Myocyte (in vitro differentiated cells): ENCODE data around the gene TRPV6. TPM values are rescaled to one million over a fixed set of nuclear protein-coding genes. Genes with fewer than 3 reads are reported as not detected.

Experiments used
- DNase-seq: peaks from one replicate; pipeline ENCODE4 v3.0.0-alpha.2; 2012; ENCODE audit warnings: low read depth
- total RNA-seq: library from RNA; depleted of rRNA; stranded (reverse); fragments of >200 nt; gene quantifications from 2 replicates; pipeline ENCODE4 v1.2.3, GENCODE V29; 2014

TRPV6 gene
- total RNA-seq, 1 donor from 2014 or later: not detected

DNA sequence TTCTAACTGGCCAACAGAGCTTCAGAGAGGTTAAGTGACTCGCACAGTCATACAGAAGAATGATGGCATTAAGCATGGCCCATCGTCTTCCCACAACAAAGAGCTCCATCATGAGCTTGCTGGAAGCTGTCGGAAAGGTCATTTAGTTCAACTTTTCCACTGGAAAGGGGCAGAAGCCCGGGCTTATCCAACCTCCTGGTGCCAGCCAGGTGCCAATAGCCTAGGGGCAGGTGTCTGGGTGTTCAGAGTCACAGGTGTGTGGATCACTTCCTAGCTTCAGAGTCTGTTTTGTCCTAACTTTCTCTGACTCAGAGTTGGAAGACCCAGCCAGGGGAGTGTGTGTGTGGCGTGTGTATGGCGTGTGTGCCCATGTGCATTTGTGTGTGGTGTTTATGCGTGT, 1.3 kb upstream of the TRPV6 start:
- DNase-seq: no peak

DNA sequence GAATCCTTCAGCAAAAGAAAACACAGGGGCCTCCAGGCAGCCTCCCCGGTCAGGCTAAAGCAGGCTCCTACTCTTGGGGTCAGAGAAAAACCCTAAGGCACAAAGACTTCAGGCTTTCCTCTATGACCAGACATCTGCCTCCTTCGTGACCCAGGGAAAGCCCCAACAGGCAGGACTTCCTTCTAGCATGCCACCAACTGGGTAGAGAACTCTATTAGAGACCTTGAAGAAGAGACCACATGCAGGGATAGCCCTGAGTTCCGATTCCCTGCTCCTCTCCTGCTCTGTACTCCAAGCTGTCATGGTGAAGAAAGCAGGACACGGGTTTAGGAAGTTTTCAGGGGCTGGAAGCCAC, 1.3 kb downstream of the TRPV6 start:
- DNase-seq: no peak

DNA sequence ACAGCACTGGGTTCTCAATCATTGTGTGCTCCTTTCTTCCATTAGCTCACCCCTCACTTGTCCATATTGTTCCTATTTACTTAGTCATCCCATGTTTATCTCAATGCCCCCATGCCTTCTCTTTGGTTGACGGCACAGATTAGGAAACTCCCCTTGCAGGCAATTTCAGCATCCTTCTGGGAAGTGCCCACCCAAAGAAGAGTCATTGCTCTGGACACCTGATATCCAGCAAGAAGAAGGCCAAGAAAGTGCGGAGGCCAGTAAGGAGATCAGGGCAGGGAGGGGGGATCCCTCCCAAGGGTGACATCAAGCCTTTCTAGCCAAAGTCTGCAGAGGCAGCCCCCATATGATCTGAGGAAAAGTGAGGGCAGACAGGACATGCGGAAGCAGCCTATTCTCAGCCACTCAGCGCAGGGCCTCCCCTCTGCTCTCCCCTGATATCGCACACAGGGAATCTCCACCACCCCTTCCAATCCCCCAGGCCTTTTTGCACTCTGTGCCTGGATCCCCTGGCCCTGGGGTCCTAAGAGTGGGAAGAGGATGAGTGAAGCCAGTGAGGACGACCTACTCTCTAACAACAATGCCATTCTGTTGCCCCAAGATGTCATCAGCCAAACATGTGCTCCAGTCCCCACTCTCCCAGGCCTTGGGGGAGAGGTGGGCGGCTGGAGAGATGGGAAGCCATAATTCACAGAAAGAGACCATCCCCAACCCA, 1.8 kb downstream of the TRPV6 start:
- DNase-seq: no peak

DNA sequence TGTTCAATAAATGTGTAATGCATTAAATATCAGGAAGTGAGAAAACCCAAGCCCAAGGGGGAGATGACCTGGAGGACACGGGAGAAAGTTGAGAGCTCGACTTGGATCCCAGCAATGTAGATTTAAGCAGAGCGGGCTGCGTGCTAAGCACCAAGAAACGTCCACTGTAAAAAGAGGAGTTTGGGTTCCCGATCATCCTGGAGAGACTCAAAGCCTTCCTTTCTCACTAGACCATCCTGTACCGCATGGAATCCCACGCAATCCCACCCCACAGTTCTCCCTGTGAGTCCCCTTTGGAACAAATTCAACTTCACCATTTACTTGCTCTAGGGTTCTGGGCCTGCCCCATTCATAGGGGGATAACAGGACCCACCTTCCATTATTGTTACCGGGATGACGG, 2.4 kb downstream of the TRPV6 start:
- DNase-seq: no peak

DNA sequence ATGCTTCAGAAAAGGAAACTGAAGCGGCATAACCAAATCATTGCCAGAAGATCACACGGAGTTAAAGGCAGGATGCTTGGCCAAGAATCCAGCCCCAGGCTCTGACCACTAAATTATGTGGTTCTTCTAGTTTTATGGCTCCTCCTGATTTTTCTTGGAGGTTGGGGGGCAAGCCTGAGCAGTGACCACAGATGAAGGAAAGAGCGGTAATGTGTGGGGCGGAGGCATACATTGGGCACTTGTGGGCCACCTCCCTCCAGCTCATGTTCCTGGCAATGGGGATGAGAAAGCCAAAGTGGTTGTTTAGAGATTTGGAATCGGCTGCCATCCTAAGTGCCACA, 3.2 kb downstream of the TRPV6 start:
- DNase-seq: no peak

DNA sequence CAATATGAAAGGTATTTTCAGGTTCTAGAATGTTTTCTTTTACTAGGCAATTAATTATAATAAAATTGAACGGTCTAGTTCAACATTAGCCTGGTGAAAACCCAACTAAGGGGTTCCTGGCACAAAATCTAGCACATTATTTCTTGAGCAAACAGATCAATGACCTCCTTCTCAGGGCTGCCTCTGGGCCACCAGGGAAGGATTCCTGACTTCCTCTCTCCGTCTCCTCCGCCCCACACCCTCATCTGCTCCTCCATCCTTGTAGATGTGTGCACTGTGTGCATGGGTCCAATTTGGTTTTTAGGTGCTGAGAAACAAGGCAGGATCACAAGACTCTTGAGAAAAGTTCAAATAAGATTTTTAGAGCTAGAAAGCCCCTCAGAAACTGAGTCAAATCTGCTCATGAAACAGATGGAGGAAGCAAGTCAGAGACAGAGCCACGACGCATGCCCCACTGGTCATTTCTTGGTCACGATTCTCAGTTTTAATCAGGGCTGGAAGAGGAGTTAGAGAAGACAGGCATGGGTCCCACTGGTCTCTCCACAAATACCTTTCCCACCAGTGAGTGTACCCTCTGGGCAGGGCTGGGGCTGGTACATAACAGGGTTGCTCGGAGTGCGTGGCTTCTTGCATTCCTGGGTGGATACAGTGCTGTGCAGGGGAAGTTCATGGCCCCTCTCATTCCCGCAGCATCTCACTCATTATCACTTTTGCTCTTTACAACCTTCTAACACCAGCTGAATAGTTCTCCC, 3.8 kb downstream of the TRPV6 start:
- DNase-seq: no peak

DNA sequence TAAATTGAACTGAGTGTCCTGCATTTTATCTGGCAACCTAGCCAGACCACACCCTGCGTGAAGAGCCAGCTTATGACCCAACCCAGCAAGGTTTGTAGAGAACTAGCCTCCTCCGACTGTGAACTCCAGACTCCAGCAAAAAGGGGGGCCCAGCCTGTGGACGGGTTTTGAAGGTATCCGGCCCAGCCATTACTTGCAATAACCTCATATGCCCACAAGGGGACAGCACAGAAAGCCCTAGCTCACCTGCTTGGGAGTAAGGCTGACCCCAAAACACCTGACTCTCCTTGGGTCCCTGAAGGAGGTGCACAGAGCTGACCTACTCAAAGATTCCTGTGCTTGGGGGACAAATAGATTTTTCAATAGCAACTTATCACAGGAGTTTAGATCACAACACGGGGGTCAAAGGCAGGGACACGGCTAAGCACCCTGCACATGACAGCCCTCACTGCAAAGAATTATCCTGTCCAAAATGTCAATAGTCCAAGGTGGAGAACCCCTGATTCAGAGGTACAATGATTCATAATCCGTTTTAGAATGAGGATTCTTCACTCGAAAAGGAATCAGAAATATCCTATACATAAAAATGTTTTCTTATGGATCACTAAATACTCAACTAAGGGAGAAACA, 4.6 kb downstream of the TRPV6 start:
- DNase-seq: peak; percentile 26

DNA sequence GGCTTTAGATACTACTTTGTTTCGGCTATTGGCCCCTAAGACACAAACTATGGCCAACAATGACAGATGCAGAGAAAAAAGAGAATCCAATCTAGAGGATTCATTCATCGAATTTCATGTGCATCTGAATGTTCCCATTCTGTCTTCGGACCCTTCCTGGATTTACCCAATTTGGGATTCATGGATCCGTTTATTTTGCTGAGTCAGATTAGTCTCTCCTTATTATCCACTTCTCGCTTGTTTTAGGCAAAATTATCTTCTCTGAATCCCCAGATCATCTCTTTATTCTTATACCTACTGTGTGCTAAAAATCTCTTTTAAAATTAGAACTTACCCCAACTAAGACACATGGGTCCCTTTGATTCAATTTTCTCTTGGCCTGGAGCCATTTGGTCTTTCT, 6.5 kb downstream of the TRPV6 start:
- DNase-seq: no peak

DNA sequence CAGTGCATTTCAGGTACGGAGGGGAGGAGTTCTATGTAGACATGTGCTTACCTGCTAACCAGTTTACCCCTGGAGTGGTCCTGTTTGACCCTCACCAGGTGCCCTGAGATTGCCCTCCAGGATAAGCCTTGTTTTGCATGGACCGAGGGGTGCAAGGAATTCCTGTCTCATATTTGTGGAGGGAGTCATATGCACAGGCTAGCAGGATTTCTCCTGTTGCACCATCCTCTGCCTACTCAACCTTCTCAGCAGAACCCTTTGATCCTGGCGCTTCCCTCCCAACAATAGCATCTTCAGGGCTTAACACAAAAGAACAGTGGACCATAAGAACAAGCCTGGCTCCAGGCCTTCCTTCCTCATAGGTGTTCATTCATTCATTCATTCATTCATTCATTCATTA, 7.2 kb downstream of the TRPV6 start:
- DNase-seq: no peak

DNA sequence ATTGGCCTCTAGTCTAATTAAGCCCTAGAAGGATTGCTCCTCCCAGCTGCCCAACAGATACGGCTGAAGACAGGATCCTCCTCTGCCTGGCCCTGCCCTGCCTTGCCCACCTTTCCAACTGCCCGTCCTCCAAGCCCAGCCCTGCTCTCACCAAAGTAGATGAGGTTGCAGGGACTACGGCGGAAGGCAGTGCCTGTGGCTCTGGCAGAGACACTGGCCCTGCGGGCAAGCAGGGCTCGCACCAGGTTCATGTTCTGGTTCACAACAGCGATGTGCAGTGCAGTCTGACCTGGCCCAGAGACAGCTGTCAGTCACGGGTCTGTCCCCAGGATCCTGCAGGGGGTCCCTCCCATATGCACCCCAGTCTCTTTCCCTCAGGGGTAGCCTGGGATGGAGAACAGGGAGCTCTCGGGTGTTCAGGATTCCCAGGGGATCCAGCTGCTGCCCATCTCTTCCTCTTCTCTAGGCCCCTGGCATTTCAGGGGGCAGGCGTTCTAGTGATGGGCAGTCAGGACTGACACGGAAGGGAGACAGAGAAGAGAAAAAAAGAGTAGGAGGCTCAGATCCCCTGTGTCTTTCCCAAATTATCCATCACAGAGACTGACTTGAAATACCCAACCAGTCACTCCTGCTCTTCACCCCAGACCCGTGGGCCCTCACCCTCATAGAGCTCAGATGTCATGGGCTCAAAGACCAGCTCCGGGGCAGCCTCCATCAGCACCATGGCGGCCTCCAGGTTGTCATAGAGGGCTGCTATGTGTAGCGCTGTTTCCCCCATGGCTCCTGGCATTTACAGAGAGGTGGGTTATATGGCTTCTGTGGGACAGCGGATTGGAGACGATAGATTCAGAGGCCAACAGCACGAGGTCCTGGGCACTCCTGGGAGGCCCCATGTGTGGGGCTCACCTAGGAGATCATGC, 8.3 kb downstream of the TRPV6 start:
- no peak for DNase-seq

DNA sequence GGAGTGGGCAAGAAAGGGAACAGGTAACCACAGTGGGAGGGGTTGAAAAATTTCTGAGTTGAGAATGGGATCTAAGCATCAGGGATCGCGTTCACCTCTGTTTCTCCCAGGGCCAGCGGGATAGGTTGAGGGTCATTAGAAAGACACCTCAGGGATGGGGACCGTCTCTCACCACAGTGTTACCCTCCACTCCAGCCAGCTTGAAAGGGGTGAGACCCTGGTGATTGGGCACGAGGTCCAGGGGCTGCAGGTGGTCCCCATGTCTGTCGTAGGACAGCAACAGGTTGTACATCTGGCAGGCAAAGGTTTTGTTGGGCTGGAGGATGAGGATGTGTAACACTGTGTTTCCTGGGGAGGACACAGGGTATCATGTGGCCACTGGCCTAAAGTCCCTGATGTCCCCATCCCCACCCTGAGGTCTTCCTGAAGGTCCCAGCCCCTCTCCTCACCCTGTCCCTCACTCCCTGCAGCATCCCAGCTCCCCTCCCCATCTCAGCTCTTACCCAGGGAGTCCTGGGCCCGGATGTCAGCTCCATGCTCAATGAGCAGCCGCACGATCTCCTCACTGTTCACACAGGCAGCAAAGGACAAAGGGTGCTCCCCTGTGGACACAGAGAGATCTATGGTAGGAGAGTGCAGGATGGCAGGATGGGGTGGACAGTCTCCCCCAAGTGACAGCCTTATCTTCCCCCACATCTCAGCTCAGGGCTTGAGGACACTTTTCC, 9.1 kb downstream of the TRPV6 start:
- DNase-seq: no peak

DNA sequence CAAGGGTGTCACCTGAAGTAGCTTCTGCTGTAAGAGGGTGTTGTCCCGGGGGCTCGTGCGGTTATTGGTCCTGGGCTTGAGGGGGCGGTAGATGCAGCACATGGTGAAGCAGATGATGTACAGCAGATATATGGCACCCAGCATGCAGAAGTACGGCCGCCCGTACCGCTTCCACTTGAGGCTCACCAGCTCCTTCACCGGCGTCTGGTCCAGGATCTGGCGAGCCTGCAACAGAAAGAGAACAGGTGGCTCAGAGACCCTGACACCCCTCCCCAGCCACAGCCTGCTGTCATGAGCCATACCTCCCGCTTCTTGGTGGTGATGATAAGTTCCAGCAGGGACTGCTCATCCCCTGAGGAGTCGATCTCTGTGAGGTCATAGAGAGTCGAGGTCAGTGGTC, 10.1 kb downstream of the TRPV6 start:
- no peak for DNase-seq

DNA sequence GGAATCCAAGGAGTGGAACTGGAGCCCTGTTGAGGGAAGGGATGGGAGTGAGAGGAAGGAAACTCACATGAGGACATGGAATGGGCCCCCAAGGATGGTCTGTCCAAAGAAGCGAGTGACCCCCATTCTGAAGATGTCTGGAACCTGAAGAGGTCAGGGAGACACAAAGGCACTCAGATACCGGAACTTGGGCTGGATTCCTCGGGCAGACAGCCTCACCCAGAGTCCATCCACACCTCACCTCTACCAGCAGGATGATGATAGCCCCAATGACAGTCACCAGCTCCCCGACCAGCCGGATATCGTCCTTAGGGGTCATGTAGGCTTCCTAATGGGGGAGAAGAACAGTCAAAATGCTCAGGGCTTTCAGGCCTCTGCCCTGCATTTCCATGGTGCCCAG, 10.7 kb downstream of the TRPV6 start:
- DNase-seq: no peak

DNA sequence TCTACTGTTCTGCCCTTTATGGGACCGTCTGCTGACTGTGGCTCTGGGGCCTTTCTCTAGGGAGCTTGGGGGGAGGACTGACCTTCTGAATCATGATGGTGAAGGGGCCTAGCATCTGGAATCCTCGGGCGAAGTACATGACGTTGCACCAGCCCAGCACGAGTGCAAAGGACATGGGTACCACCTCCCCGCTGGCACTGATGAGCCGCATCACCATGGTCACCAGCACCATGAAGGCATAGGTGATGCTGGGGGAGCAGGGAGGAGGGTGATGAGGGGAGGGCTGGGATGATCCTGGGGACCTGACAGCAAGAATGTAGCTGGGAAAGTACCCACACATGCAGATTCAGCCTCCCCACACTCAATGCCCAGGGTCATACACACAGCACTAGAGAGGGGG, 11.1 kb downstream of the TRPV6 start:
- DNase-seq: no peak

DNA sequence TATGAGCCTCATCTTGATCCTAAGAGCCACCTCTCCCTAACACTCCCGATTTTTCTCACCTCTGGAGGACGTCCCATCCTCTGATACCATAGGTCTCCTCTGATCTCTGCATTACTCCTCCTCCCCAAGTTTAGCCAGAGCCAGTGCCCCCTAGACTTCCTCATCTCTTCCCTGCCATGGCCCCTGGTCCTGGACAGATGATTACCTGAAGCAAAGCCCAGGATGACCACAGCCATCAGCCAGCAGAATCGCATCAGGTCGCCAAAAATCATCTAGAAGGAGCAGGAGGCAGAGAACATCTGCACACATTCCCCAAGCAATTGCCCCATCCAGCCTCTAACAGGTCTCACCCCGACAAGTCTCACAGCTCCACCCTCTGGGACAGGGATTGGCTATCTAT, 11.7 kb downstream of the TRPV6 start:
- no peak for DNase-seq

DNA sequence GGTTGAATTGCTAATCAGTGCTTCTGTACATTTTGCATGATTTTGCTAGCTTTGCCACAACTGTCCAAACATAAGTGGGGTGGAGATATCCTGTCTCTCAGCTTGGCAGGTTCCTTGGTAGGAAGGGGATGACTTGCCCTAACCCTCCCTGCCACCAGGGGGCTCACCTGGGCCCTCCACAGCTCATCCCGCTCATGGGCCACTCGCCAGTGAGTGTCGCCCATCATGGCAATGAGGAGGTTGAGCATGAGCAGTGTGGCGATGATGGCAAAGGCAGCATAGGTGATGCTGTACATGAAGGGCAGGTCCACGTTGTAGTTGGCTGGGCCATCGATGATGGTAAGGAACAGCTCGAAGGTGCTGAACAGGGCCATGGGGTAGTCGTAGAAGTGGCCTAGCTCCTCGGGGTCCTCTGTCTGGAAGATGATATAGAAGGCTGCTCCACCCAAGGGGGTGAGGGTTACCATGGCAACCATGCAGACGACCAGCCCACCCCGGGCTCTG, 12.2 kb downstream of the TRPV6 start:
- DNase-seq: no peak

DNA sequence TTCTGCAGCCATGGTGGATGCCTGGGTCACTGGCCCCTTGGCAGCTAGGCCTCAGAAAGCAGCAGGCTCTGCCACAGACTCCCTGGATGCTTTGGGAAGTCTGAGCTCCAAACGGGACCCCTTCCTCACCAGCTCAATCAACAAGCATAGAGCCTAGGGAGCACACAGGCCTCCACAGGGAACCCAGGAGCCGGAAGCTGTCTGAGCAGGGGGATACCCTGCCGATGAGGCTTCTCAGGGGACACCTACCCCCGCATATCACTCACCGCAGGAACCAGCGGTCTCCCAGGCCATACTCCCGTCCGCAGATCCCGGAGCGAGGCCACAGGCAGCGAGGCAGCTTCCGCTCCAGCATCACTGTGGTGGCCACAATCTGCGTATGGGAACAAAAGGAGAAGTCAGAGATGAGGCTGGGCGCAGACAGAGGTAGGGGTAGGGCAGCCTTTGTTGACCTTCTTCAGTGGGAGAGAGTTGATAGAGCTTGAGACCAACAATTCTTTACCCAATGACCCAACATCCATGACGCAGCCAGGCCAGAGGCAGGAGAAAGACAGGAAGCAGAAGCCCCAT, 13.4 kb downstream of the TRPV6 start:
- no peak for DNase-seq

DNA sequence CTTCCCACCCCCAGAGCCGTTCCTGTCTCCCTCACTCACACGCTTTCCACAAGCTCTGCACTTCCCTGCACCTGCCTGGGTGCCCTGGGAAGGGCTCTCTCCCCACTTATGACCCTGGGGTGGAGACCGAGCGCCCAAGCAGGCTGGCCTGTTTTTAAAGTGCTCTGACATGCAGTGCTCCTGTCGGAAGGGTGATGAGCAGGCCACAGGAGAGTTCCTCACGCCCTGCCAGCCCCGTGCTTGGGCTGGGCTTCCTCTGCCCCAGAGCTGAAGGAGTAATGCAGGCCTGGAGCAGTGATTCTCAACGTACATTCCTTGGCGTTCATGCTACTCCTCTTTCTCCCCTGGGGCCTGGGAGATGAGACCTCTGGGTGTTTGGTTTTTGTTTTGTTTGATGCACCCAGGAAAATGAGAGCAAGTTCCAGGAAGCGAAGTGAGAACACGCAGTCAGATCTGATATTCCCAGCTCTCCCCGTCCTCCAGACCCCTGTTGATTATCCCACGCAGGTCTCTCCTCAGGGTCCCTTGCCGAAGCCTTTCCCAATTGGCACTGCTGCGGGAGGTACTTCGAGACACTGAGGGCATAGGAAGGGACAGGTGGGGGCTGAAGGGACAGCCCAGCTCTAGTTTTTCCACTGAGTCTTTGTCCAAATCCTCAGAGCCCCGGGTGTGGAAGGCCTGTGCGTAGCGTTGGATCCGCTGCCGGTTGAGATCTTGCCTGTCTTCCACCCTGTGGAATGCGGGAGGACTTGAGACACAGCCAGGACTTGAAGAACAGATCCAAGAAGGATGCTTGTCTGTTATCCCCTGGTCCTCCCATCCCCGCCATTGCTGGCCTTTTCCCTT, 14.1 kb downstream of the TRPV6 start:
- DNase-seq: no peak

DNA sequence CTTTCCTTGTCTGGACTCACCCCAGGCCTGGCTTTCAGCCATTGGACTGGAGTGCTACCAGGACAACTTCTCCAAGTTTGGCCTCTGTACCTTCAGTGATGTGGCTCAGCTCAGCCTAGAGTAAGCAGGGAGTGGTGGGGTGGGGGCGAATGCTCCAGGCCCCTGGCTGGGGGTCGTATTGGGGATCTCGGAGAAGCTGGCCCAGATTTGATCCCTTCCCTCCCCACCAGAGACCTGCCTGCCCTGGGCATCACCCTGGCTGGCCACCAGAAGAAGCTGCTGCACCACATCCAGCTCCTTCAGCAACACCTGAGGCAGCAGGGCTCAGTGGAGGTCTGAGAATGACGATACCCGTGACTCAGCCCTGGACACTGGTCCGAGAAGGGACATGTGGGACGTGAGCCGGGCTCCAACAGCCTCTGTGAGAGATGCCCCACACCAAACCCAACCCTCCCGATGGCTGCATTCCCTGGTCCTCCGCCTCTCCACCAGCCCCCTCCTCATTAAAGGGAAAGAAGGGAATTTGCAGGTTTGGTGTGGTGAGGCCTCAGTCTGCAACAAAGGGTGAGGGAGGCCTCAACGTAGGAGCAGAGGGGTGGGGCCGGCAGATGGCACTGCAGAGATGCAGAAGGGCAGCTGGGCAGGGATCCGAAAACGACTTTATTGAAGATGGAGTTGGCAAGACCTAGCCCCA, 14.8 kb downstream of the TRPV6 start:
- DNase-seq: no peak
